Mononuclear cell (primary cell): ENCODE measurements around the gene LMNB1. TPM values are rescaled to one million over a fixed set of nuclear protein-coding genes. Genes with fewer than 3 reads are reported as not detected.
"Not testable (repeated sequence)": the region's sequence is repeated elsewhere in the genome, so short reads cannot be mapped to it uniquely, and the experiment has no call there.

Experiments used
- H3K27me3 ChIP-seq: 2 replicates; pipeline ENCODE4 v1.6.0; 2011; ENCODE audit warnings: low read length, control low read depth; ENCODE audit not compliant: insufficient read depth
- H3K4me1 ChIP-seq: 2 replicates; pipeline ENCODE4 v1.5.1; 2011; ENCODE audit warnings: mild to moderate bottlenecking, low read length, control low read depth; ENCODE audit not compliant: insufficient read depth
- H3K4me3 ChIP-seq: 2 replicates; pipeline ENCODE4 v1.5.1; 2011; ENCODE audit warnings: mild to moderate bottlenecking, low read length, moderate library complexity
- H3K9me3 ChIP-seq: 2 replicates; pipeline ENCODE4 v1.5.1; 2011; ENCODE audit warnings: low read depth, mild to moderate bottlenecking, control low read depth, low read length
- total RNA-seq: library from RNA; depleted of rRNA; stranded (reverse); fragments of >200 nt; gene quantifications from one replicate; pipeline ENCODE4 v1.2.3, GENCODE V29; 2012

LMNB1 gene
- total RNA-seq, 1 donor = 54.5 TPM

- H3K4me1 ChIP-seq = no peaks in the 10 kb centered on the region
- H3K9me3 ChIP-seq = no peaks in the 10 kb centered on the region
- no peaks in the 10 kb centered on the region for H3K27me3 ChIP-seq
- no peak overlapping the region for H3K4me3 ChIP-seq
These were observed 54.2 kb downstream of the LMNB1 start for GRCh38 chr5:126831156-126831555.

GRCh38 chr5:126836778-126837177 lies 59.8 kb downstream of the LMNB1 start:
- H3K4me3 ChIP-seq = no peak overlapping the region
- H3K9me3 ChIP-seq = no peaks in the 10 kb centered on the region
- no peaks in the 10 kb centered on the region for H3K4me1 ChIP-seq
- no peaks in the 10 kb centered on the region for H3K27me3 ChIP-seq

DNA sequence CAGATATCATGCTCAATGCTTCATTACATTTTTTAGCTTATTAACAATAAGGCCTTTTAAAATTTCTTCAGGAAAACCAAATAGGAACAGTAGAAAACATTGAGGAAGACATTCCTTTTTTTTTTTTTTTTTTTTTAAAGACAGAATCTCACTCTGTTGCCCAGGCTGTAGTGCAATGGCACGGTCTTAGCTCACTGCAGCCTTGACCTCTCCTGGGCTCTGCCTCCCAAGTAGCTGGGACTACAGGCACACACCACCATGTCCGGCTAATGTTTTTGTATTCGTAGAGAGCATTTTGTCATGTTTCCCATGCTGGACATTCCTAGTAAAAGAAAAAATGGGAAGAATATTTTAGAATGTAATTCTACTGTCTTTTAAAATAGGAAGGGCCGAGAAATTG lies 60.3 kb downstream of the LMNB1 start:
- no peaks in the 10 kb centered on the region for H3K4me1 ChIP-seq
- H3K4me3 ChIP-seq = no peak overlapping the region
- H3K9me3 ChIP-seq = no peaks in the 10 kb centered on the region
- H3K27me3 ChIP-seq = no peaks in the 10 kb centered on the region

DNA sequence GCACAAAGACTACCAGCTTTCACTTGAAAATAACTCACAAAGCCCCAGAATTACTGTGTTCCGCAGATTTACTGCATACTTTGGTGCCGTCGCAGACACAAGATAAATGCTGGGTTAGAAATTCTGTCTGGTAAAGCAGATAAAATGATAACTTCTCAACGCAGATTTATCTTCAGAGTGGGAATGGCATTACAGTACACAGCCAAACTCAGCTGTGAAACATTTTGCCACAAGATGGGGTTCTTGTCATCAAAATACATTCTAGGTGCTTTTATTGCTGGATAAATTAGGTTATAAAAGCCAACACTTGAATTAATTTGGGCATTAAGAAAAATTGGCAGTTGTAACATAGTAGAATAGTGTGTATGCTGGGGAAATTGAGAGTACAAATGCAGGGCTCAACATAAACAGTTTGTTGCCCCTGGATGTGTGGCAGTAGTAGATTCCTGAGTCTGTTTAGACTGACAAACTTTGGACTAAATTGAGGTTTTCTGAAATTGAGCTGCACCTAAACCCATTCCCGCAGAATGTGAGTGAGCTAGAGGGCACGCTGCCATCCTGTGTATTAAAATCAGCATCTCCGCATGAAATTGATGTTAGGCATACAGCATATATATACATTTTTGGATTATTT lies 61.1 kb downstream of the LMNB1 start:
- H3K9me3 ChIP-seq = no peaks in the 10 kb centered on the region
- no peak overlapping the region for H3K4me3 ChIP-seq
- H3K4me1 ChIP-seq = no peaks in the 10 kb centered on the region
- H3K27me3 ChIP-seq = no peaks in the 10 kb centered on the region

- H3K4me3 ChIP-seq, H3K9me3 ChIP-seq, H3K4me1 ChIP-seq, H3K27me3 ChIP-seq: not testable (repeated sequence)
These were observed 62.5 kb downstream of the LMNB1 start for GRCh38 chr5:126839407-126839806.

DNA sequence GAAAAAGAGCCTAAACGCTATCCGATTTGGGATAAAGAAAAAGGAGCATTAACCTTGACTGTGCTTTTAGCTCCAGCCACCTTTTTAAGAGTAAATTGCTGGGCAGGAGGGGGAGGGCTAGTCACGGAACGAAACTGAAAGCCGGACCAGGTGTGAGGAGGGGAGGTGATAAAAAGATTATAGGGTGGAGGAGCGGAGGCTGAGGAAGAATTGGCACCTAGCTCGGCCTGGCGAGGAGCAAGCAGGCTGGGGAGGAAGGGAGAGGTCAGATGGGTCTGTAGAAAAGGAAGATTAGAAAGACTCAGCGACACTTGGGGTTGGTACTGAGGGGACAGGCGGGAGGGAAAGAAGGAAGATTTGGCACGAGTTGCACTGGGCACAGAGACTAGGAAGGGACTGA lies 66.4 kb downstream of the LMNB1 start:
- not testable (repeated sequence) for H3K9me3 ChIP-seq, H3K27me3 ChIP-seq, H3K4me3 ChIP-seq
- H3K4me1 ChIP-seq = peaks cover 16% of the 10 kb centered on the region

- not testable (repeated sequence) for H3K9me3 ChIP-seq, H3K4me3 ChIP-seq
These were observed 68.6 kb downstream of the LMNB1 start for GRCh38 chr5:126845470-126846070.

DNA sequence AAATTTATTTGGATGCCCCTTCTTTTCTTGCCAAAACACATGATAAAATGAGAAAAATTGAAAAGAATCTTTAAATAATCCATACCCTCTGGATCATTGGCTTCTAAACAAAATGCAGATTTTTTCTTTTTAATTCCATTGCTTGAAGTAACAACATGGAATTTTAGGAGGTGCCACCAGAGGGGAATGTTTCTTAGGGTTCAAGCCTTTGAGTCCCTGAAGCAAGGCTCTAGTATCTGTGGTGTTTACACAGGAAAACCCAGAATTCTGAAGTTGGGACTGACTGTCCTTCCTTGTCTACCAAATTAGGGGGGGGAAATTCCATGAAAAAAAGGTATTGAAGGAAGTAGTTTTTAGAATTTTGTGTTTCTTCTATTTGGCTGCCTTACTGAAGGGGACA lies 69.4 kb downstream of the LMNB1 start:
- Histone ChIP-seq H3K4me3 (no peak overlapping the region), H3K27me3 (no peaks in the 10 kb centered on the region), H3K4me1 (peaks cover 20% of the 10 kb centered on the region), H3K9me3 (no peaks in the 10 kb centered on the region)

More at GRCh38 chr5:126845470-126846070, 68.6 kb downstream of the LMNB1 start:
- not testable (repeated sequence) for H3K27me3 ChIP-seq
- peaks cover 16% of the 10 kb centered on the region for H3K4me1 ChIP-seq

- Histone ChIP-seq H3K4me1 (peaks cover 26% of the 10 kb centered on the region), H3K4me3 (no peak overlapping the region), H3K9me3 (no peaks in the 10 kb centered on the region), H3K27me3 (no peaks in the 10 kb centered on the region)
These were observed 70.0 kb downstream of the LMNB1 start for GRCh38 chr5:126846744-126847455.

GRCh38 chr5:126847456-126847820 lies 70.5 kb downstream of the LMNB1 start:
- Histone ChIP-seq H3K27me3 (no peaks in the 10 kb centered on the region), H3K9me3 (no peaks in the 10 kb centered on the region), H3K4me1 (peaks cover 30% of the 10 kb centered on the region), H3K4me3 (no peak overlapping the region)

GRCh38 chr5:126847826-126848251 lies 70.9 kb downstream of the LMNB1 start:
- H3K9me3 ChIP-seq = no peaks in the 10 kb centered on the region
- H3K27me3 ChIP-seq = no peaks in the 10 kb centered on the region
- no peak overlapping the region for H3K4me3 ChIP-seq
- peaks cover 34% of the 10 kb centered on the region for H3K4me1 ChIP-seq

- Histone ChIP-seq H3K4me1 (peaks cover 38% of the 10 kb centered on the region), H3K27me3 (no peaks in the 10 kb centered on the region), H3K4me3 (no peak overlapping the region), H3K9me3 (no peaks in the 10 kb centered on the region)
These were observed 71.3 kb downstream of the LMNB1 start for GRCh38 chr5:126848253-126848652.

DNA sequence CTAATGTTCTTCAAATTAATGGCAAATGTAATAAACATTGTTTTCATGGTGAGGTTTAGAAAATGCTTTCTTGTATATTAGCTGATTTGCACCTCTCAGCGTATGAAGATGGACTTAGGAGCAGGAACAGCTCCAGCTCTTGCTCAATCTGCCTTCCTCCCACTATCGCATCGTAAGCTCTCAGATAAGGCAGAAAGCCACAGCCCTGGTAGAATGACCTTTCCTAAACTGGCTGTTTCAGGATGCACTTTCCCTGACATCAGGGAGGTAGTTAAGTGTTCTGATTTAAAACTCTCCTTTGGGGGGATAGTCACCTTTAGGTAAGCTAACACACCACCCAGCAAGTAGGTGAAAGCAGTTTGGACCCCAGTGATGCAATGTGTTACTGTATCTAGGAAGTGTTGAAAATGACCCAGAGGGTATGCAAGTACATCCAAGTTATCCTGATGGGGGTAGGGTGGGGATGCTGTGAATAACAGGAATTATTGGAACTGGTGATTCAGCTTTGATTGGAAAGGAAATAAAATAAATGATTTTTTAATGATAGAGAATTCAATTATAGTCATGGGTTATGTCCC lies 72.3 kb downstream of the LMNB1 start:
- Histone ChIP-seq H3K27me3 (no peaks in the 10 kb centered on the region), H3K9me3 (no peaks in the 10 kb centered on the region), H3K4me1 (peaks cover 38% of the 10 kb centered on the region), H3K4me3 (no peak overlapping the region)

DNA sequence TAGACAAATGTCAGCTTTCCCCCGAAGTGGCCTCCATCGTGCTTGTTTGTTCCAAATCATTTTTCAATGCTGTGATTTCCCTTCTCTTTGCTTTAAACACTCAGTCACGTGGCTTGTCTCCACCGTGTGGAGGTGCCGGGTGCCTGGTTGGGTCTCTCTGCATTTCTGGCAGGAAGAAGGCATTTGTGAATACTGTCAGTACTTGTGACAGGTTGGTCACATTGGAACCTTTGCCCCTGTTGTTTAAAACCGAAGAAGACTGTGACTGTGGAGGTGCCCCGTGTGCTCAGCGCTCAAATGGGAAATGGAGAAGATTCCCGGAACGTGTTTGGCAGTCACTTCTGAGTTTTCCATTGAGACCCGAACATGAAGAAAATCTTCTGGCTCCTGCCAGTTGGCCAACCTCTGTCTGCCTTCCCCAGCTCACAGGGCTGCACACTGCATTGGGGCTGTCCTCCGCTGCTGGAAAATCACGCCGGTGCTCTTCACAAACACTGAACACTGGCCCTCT lies 74.6 kb downstream of the LMNB1 start:
- H3K4me1 ChIP-seq = peaks cover 35% of the 10 kb centered on the region
- no peaks in the 10 kb centered on the region for H3K9me3 ChIP-seq
- no peaks in the 10 kb centered on the region for H3K27me3 ChIP-seq
- H3K4me3 ChIP-seq = no peak overlapping the region

DNA sequence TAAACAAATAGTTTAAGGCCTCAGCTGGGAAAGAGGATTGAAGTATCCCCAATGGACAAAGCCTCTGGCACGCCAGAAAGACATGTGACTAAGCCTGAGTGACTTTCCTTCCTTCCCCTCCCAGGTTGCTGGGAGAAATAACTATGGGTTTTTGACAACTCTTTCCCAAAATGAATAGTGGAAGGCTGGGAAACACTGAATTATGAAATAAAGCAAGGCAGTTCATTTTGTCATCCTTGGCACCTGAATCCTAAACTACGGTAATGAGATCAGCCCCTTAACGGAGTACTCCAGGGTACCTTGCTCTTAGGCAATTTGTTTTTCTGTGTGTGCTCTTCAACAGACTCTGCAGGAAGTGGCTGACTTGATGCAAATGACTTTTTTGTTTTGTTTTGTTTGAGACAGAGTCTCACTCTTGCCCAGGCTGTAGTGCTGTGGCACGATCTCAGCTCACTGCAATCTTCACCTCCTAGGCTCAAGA lies 75.2 kb downstream of the LMNB1 start:
- Histone ChIP-seq H3K9me3 (no peaks in the 10 kb centered on the region), H3K27me3 (no peaks in the 10 kb centered on the region), H3K4me3 (no peak overlapping the region), H3K4me1 (peaks cover 32% of the 10 kb centered on the region)
